COLO668 (cell line): ENCODE results near the gene HSPA1B.

Source experiments
- DNase-seq: peaks from one replicate; lab custom pipeline; 2025; ENCODE audit not compliant: unreplicated experiment; lab: John Stamatoyannopoulos, UW

The HSPA1B gene

GRCh38 chr6:31878726-31879125 is 51.2 kb downstream of the HSPA1B start, which contains the start of gene SLC44A4:
Gene SLC44A4, minus strand, starts transcription at chr6:31878997. Its CDS starts 17 bp downstream, at chr6:31878980.
- DNase-seq = peak; percentile 35

GRCh38 chr6:31879143-31879542 is 51.6 kb downstream of the HSPA1B start:
- no peak for DNase-seq
